Stimulated activated CD4-positive, alpha-beta T cell treated with anti-CD3 and anti-CD28 coated beads, Interleukin-2, amount 100 ng/mL, for 48 hours (primary cell): ENCODE data around the gene TAOK1.

Experiments
- DNase-seq, 2 donors: peaks; one replicate each; pipeline ENCODE4 v3.0.0-alpha.2; 2020

The TAOK1 gene

GRCh38 chr17:29585080-29585751, 195.1 kb downstream of the TAOK1 start:
- no peak for DNase-seq

GRCh38 chr17:29586676-29587469, 196.7 kb downstream of the TAOK1 start:
- DNase-seq = no peak

DNA sequence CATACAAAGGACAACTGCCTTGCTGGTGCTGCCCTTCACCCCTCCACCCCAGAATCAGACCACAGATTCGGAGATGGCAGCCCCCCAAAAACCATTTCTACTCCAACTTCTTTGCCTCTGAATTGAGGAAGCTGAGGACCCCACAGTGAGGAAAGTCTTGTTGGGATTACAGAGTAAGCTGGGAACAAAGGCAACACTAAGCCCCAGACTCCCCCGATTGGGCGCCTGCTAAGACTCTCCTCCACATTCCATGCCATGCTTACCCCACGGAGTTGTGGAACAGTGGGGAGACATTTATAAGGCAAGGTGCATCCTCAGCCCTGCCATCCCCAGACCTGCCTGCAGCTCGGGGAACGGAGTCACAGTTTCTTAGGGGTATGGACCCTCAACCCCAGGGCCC, 197.4 kb downstream of the TAOK1 start:
- no peak for DNase-seq

GRCh38 chr17:29588017-29588561, 197.9 kb downstream of the TAOK1 start:
- no peak for DNase-seq

DNA sequence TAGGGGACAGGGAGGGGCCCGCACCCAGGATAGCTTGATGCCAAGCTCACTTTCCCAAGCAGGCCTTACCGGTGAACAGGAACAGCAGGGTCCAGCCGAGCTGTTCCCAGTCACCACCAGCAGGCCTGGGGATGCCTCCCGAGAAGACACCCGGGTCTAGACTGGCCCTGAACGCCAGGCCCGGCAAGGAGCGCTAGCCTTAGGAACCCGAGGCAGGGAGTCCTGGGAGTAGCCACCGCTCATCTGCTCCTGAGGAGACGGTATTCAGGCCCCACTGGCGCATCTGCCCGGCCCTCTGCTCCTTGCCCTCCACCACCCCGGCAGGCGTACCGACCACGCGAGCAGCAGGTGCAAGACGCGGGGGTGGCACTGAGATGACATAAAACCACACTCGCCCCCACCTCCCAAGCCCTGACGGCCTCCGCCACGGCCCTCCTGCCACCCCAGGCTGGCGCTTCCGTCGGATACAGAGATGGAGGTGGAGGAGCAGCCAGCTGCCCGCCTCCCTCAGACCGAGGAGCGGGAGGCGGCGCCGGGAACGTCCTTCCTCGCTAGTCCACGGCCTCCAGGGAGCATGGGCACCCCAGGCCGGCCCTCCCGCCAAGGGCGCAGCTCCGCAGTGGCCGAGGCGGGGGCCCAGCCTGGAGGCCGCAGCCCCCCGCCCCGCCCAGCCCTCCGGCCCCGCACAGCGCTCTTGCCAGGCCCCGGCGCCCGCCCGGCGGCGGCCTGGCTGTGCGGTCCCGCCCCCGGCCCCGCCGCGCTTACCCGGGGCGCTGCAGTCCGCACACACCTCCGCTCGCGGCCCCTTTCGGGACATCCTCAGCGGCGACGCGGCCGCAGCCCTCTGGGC, 198.6 kb downstream of the TAOK1 start:
- DNase-seq = no peak

DNA sequence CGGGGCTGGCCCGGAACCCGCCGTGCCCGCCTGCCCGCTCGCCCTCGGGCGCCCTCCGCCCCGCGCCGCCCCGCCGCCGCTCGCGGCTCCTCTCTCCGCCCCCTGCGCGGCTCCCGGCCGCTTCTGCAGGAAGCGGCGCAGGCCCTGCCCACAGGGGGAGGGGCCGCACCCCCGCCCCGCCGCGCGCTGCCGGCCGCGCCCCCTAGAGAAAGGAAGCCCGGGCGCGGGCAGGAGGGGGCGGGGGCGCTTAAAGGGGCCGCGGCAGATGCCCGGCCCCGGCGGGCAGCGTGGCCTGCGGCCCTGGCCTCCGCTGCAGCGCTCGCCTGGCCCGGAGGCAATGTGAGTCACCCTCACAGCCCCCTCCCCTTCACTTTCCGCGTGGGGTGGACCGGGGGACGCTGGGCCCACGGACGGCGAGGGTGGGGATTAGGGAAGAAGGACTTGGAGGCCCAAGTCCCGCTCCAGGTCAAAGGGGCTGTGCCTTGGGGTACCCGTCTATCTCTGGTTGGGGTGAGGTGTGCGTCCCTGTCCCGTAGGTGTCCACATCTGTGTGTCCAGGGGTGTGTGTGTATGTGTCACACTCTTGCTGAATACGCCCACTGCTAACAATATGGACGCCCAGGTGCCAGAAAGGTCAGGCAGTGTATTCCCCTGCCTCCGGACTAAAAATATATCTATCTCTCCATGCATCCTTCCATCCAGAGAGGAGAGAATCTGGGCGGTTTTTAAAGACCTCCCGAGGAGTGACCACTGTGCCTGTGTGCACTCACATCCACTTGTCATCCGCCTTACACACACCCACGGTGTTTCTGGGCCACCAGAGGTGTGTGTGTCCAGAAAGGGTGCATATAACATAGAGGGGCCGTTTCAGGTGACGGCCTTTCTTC, 199.6 kb downstream of the TAOK1 start, which contains the start of gene GIT1:
Gene GIT1 (minus strand): TSS at position 125 of the 887 bp plus-strand sequence. CDS start 270 bp downstream, outside the sequence.
- DNase-seq = peak; percentile 75 to 80

DNA sequence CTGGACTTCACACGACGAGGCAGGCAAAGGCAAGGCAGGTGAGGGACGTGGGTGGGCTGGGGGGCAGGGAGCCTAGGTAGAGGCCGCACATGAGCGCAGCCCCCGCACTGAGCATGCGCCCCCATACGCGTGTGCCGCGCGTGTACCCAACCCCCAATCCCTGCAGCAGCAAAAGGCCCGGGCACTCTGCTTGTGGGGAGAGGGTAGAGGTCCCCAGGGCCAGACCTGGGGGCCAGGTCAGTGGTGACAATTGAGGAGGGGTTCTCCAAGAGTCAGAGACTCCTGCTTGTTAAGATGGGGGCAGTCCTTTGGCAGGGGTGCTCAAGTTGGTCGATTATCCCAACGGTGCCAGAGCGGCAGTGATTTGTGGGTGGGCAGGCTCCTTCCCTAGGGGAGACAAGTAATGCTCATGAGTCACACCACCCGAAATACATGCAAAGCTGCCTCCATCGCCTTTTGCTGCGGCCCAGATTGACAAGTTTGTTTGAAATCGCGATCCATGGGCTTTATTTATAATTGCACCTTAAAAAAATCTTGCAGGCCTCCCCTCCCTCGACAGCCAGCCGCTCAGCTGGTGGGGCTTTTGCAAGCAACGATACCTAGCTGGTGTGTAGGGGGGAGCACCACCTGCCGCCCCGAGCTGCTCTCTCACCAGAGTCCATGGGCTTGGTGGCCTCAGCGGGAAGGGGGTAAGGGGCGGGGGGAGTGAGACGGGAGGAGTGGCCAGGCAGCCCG, 200.4 kb downstream of the TAOK1 start:
- DNase-seq = no peak

DNA sequence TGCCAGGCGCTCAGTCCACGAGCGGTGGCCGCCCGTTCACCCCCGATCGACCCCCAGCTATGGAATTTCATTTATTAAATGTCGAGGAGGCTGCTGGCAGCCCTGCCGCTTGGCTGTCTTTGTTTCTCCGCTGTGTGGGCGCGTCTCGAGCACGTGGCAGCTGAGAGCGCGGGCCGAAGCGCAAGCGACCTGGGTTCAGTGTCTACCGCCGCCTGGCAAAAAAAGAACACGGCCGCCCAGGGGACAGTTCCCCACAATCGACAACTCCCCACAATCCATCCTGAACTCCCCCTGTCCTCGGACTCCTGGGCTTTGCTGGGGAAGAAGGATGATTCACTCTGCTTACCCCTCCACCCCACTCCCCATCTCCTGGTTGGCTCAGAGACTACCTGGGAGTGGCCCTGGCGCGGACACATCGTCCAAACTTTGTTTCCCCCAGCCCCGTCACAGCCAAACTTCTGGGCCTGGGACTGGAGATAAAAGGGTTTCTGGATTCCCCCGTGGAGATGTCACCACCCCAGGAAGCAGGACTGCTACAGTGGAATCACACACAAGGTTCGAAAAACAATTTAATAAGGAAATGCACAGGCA, 201.1 kb downstream of the TAOK1 start:
- DNase-seq = no peak

DNA sequence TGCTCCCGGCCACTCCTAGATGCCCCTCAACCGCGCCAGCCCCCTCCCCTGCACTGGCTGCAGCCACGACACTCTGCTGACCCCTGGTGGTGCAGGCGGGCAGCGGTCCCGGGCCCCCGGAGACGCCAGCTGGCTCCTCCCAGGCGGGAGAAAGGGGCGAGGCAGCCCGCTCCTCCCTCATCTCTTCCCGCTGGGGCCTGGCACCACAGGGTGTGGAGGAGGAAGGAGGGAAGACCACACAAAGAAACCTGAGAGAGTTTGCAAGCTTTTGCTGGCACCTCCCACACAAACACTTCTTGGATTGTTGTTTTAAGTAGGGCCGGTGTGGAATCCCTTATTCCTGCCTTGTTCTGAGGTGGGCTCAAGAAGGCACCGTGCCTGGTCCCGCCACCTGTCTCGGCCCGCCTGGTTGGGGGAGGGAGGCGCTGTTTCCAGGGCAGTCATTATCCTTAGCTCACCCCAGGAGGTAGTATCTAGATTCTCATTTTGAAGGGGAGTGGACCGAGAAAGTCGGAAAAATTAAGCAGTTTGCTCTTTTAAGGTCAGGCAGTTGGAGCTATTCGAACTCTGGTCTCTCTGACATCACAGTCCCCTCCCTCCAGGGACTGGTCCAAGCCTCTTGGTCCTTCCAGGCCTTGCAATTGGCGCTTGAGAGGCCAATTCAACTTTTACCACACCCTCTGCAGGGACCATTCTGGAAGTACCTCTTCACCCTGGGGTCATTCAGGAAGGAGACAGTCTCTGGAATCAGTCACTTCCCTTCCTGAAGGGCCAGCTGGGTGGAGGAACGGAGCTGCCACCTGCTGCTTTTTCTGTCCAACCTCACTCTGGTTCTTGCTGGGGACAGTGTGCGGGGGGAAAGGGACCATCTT, 201.8 kb downstream of the TAOK1 start:
- peak; percentile 86 to 90 for DNase-seq

DNA sequence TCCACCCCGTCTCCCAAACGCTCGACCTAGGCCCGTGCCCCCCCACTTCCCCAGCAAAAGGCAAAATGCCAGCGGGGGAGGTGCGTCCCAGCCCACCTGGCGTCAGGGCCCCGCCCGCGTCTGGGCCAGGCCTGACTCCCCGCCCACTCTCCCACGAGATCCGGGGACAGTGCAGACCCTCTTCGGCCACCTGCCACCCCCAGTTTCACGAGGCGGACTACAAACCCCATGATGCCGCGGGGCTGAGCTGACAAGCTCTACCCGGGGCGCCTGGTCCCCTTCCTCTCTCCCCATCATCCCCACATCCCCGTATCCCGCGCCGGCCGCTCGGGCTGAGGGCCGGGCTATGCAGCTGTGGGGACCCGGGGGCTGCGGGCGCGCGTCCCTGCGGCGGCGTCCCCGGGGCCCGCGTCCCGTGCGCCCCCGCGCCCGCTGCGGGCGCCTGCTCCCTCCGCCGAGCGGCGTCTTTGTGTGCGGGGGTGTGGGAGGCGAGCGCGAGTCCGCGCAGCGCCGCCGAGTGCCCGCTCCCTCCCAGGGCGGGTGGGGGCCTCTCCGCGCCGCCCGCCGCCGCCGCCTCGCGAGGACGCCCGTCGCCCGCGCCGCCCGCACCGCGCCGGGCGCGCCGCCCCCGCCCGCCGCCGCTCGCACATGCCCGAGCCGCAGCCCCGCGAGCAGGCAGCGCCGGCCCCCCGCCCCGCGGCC, 202.8 kb downstream of the TAOK1 start, which contains the start of gene ANKRD13B:
Gene ANKRD13B (plus strand): TSS at position 283 of the 702 bp plus-strand sequence. CDS start 490 bp downstream, outside the sequence.
- DNase-seq = peak in 1 of 2 donors; percentile 46

GRCh38 chr17:29593591-29594518, 203.7 kb downstream of the TAOK1 start:
- no peak for DNase-seq

DNA sequence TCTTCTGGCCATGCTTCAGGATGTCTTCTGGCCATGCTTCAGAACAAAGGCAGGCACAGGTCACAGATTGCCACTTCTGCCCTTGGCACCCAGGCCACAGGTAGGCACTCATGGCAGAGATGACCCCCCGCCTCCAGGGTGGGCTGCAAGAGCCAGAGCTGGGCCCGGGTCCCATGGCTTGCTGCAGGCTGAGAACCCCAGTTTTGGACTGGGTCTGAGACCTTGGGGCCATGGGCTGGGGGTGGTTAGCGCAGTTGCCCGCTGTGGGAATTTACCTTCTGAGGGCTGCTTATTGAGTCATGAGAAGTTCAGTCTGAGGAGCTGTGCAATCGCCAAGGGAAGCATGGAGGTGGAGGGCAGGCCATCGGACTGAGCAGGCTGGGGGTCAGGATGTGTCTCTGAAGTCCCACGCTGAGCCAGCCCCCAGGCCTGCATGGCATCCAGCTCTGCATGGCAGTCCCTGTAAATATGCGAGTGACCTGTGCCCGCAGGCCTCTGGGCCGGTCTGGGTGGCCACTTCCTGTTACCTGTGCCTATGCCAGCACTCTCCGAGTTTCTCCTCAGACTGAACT, 204.4 kb downstream of the TAOK1 start:
- DNase-seq = no peak

GRCh38 chr17:29595107-29595942, 205.2 kb downstream of the TAOK1 start:
- no peak for DNase-seq

- DNase-seq = no peak
Measured at GRCh38 chr17:29595943-29596774, 206.0 kb downstream of the TAOK1 start.

DNA sequence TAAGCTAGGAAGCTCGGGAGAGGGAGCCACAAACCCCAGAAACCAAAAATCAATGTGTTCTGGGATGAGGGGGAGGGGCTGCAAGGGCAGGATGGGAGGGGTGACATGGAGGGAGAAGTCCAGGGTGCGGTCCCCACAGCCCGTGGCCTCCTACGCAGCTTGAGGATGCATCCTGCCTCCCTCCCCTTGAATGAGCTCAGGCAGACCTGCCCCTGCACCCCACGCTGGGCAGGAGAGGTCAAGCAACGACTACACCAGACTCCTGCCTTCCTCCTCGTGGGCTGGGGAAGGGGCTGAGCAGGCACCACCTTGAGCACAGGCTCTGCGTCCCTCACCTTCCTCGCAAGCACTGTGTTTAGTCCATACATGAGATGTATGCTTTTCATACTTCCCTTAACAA, 206.6 kb downstream of the TAOK1 start:
- no peak for DNase-seq
